ENCODE measurements around the gene TSSK6.
"Not testable (repeated sequence)": the region's sequence is repeated elsewhere in the genome, so short reads cannot be mapped to it uniquely, and the experiment has no call there.

TSSK6 gene

DNA sequence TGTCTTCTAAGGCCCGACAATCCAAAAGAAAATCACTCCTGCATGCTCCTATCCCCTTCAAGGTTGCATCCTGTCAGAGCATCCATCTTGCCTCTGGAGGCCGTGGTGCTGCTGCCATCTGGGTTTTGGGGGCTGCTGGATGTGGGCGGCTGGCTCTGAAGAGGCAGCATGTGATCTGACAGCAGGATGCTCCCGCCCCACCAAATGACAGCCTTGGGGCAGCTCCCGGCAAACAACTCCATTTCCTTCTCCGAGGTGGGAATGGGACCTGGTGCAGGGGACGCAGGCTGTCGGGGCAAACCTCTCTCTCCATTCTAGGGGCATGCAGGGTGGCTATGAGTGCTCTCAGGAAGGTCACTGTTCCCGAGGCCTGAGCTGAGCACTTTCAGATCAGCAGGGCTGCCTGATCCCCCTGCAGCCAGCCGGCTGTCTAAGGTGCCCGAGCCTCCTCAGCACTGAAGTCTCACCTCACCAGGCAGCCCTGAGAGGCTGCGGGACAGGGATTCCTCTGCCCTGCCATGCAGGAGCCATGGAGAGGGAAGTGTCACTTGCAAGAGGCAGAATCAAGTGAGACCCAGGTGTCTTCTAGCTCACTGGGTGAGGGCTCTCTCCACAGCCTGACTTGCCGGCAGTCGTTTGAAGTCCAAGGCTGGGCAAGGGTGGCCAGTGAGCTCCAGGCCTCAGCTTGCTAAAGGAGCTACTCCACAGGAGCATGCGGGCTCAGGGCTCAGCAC lies 28.8 kb downstream of the TSSK6 start:
- no peaks in the 10 kb centered on the region for H3K9me3 ChIP-seq (ENCODE audit: control insufficient read depth, insufficient read depth, low read length)
- H3K4me3 ChIP-seq (ENCODE audit: low read depth, low read length), result no peak overlapping the region
- no peaks in the 10 kb centered on the region for H3K27me3 ChIP-seq (ENCODE audit: control insufficient read depth, insufficient read depth, low read length)
- no peak overlapping the region for H3K9ac ChIP-seq (ENCODE audit: low read depth, low read length)
- peaks cover 9% of the 10 kb centered on the region for H3K4me1 ChIP-seq (ENCODE audit: control insufficient read depth, insufficient read depth, low read length)
- peaks cover 6% of the 10 kb centered on the region for H3K36me3 ChIP-seq (ENCODE audit: control insufficient read depth, insufficient read depth, low read length)

DNA sequence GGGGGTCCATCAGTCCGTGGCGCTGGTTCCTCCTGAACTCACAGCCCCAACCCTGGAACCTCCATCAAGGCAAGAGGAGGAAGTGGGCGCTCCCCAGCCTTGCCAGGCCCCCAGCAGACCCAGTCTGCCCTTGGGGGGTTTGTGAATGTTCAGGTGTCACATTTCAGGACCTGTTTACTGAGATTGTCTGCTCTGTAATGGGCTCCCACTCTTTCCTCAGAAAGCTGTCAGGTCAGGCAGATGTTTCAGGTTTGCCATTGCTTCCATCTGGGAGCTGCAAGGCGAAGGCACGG lies 29.4 kb downstream of the TSSK6 start:
- H3K4me3 ChIP-seq (ENCODE audit: low read depth, low read length), result no peak overlapping the region
- H3K36me3 ChIP-seq (ENCODE audit: control insufficient read depth, insufficient read depth, low read length), result peaks cover 6% of the 10 kb centered on the region
- peaks cover 9% of the 10 kb centered on the region for H3K4me1 ChIP-seq (ENCODE audit: control insufficient read depth, insufficient read depth, low read length)
- H3K9me3 ChIP-seq (ENCODE audit: control insufficient read depth, insufficient read depth, low read length), result no peaks in the 10 kb centered on the region
- peak overlapping the region; percentile 72 for H3K9ac ChIP-seq (ENCODE audit: low read depth, low read length)
- H3K27me3 ChIP-seq (ENCODE audit: control insufficient read depth, insufficient read depth, low read length), result no peaks in the 10 kb centered on the region

DNA sequence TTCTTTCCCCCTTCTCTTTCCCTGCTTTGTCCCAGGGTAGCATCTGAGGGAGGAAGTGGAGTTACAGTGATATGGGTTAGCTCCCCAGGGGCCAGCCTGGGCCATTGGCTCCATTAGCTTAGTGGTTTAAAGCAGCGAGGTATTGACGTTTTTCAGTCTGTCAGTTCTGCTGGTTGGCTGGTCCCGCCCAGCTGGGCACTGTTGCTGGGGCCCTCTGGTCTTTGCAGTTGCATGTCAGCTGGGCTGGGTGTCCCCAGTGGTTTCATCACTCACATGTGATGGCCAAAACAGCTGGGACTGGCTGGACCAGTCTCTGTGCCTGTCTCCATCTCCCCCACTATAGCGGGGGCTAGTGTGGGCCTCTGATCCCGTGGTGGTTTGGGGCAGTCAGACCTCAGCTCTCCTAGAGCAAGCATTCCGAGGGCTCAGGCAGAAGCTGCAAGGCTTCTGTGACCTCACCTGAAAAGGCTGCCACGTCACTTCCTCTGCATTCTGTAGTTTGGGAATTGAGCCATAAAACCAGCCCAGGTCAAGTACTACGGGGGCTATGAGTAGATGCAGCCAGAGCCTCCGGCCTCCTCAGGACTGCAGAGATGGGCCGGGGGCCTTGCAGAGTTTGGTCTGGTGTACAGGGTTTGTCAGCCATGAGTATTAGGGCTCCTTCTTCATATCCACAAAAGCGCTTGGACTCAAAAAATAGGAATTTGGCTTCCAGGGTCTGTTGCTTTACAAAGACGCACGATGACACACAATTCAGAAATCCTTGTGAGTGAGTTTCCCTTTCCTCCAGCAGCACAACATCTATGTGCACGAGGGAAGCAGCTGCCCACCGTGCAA lies 30.0 kb downstream of the TSSK6 start:
- Histone ChIP-seq H3K9me3 (ENCODE audit: control insufficient read depth, insufficient read depth, low read length) (no peaks in the 10 kb centered on the region), H3K27me3 (ENCODE audit: control insufficient read depth, insufficient read depth, low read length) (no peaks in the 10 kb centered on the region), H3K4me3 (ENCODE audit: low read depth, low read length) (no peak overlapping the region), H3K36me3 (ENCODE audit: control insufficient read depth, insufficient read depth, low read length) (peaks cover 8% of the 10 kb centered on the region), H3K9ac (ENCODE audit: low read depth, low read length) (peak overlapping the region; percentile 72), H3K4me1 (ENCODE audit: control insufficient read depth, insufficient read depth, low read length) (peaks cover 9% of the 10 kb centered on the region)

DNA sequence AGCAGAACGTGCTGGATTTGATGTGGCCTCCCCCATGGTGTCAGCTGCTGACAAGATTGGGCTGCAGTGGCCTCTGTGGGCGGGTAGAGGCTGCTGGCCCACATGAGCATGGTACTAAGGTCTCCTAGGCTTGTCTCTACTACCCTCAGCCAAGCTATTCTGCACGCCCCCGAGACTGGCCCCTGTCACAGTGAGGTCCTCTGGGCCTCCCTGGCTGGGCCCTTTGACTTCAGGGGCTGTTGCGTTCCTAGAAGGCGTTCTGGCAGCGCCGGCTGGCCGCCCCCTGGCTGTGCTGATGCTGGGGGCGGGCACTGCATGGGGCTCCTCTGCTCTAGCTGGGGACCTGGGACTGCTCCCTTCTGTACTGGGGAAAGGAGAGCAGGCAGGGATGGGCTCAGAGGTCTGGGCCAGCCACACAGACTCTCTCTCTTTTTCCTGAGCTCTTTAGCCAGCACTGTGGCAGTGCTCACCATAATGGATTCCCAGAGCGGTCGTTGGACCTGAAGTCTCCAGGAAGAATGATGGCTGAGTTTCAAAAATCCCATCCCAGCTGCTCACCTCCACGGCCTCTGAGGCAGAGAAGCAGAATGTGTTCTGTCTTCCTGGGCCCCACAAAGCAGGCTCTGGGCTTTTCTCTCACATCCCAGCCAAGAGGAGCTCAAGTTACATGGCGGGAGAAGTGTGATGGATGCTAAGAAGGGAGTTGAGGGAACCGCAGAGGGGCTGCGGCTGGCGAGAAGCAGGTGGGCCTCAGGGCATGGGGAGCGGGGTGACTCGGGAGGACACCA lies 32.3 kb downstream of the TSSK6 start:
- Histone ChIP-seq H3K9ac (ENCODE audit: low read depth, low read length) (no peak overlapping the region), H3K4me3 (ENCODE audit: low read depth, low read length) (no peak overlapping the region), H3K9me3 (ENCODE audit: control insufficient read depth, insufficient read depth, low read length) (no peaks in the 10 kb centered on the region), H3K4me1 (ENCODE audit: control insufficient read depth, insufficient read depth, low read length) (no peaks in the 10 kb centered on the region), H3K36me3 (ENCODE audit: control insufficient read depth, insufficient read depth, low read length) (peaks cover 12% of the 10 kb centered on the region), H3K27me3 (ENCODE audit: control insufficient read depth, insufficient read depth, low read length) (no peaks in the 10 kb centered on the region)

DNA sequence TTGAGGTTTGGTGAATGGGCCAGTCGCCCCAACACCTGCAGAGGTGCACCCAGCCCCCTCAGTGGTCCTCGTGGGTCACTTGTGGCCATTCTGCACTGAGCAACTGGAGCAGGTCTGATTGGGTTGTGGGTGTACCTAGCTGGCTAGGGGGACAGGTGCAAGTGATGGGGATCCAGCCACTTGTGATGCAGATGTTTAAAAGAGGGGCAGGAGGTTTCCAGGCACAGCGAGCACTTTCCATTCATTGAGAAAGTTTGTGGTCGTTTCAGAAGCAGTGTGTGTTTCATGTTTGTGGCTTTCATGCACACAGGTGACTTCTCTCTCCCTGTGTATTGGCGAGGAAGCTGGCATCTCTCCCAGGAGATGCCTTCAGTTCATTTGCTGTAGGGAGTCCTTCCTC lies 34.7 kb downstream of the TSSK6 start:
- Histone ChIP-seq H3K9me3 (ENCODE audit: control insufficient read depth, insufficient read depth, low read length) (no peaks in the 10 kb centered on the region), H3K27me3 (ENCODE audit: control insufficient read depth, insufficient read depth, low read length) (no peaks in the 10 kb centered on the region), H3K36me3 (ENCODE audit: control insufficient read depth, insufficient read depth, low read length) (peaks cover 9% of the 10 kb centered on the region), H3K4me1 (ENCODE audit: control insufficient read depth, insufficient read depth, low read length) (peaks cover 9% of the 10 kb centered on the region), H3K4me3 (ENCODE audit: low read depth, low read length) (no peak overlapping the region), H3K9ac (ENCODE audit: low read depth, low read length) (no peak overlapping the region)

DNA sequence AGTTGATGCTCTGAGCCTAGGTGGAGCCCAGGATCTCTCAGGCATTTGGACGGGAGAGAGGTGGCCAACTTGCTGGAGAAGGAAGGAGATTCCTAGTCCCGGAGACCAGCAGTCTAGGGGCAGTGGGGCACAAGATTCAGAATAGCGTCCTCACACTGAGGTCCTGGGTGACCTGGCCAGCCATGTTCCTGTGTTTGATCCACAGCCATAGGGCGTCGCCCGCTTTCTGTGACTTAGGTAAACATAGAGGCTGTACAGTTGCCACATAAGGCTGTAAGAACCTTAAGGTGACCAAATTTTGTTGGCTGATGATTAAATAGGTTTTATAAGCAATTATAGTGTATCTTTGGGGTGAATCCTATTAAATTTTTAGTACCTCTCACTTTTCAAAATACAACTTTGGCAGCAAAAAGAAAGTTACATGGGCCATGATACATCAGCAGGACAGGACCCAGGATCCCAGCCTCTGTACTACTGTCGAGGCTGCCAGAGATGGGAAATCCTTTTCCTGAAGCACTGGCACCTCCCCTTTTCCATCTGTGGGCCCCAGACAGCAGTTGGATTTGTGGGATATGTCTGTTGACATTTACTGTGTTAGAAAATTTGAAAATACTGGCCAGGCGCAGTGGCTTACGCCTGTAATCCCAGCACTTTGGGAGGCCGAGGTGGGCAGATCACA lies 37.5 kb downstream of the TSSK6 start:
- H3K27me3 ChIP-seq (ENCODE audit: control insufficient read depth, insufficient read depth, low read length), result no peaks in the 10 kb centered on the region
- H3K9ac ChIP-seq (ENCODE audit: low read depth, low read length), result no peak overlapping the region
- H3K4me3 ChIP-seq (ENCODE audit: low read depth, low read length), result no peak overlapping the region
- H3K9me3 ChIP-seq (ENCODE audit: control insufficient read depth, insufficient read depth, low read length), result no peaks in the 10 kb centered on the region
- peaks cover 15% of the 10 kb centered on the region for H3K36me3 ChIP-seq (ENCODE audit: control insufficient read depth, insufficient read depth, low read length)
- H3K4me1 ChIP-seq (ENCODE audit: control insufficient read depth, insufficient read depth, low read length), result peaks cover 21% of the 10 kb centered on the region

DNA sequence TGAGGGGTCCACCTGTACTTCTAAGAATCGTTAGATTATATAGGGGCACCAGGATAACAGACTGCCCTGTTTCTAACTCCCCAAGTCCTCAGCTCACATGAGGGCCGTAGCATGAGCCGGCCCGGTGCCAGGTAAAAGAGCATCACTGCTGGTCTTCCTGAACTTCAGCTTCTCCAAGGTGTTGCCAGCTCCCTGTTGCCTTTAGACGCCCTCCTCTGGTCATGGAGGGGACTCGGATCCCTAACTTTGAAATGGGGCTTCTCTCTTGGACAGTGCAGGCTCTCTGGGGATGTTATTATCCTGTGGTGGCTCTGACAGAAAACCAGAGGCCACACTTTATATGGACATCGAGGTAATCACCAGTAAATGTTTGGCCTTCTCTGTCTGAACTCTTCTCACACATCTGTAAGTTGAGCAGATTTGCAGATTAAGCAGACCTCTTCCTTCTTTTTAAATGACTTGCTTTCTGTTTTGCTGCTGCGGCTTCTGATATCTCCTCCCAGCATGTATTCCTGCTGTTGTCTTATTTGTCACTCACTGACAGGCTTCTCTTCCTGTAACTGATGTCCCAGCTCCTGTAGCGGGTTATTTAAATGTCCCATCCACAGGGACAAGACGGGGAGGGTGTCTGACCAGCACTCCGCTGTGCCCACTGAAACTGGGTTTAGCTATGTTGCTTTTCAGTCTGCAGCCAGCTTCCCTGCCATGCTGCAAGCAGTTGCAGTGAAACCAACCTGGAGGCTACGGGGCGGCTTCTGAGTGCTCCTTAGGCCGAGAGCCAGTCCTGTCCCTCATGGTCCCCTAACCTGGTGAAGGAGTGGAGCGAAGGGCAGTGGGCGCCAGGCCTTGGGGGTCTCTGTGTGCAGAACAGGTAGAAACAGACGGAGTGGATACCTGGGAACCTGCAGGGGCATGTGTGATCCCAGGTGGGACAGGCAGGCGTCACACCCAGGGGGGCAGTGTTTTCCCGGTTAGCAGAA lies 39.2 kb downstream of the TSSK6 start:
- no peaks in the 10 kb centered on the region for H3K27me3 ChIP-seq (ENCODE audit: control insufficient read depth, insufficient read depth, low read length)
- peaks cover 21% of the 10 kb centered on the region for H3K4me1 ChIP-seq (ENCODE audit: control insufficient read depth, insufficient read depth, low read length)
- H3K4me3 ChIP-seq (ENCODE audit: low read depth, low read length), result peak overlapping the region; percentile 47
- peaks cover 15% of the 10 kb centered on the region for H3K36me3 ChIP-seq (ENCODE audit: control insufficient read depth, insufficient read depth, low read length)
- no peaks in the 10 kb centered on the region for H3K9me3 ChIP-seq (ENCODE audit: control insufficient read depth, insufficient read depth, low read length)
- no peak overlapping the region for H3K9ac ChIP-seq (ENCODE audit: low read depth, low read length)

GRCh38 chr19:19475015-19475765 lies 40.2 kb downstream of the TSSK6 start:
- H3K36me3 ChIP-seq (ENCODE audit: control insufficient read depth, insufficient read depth, low read length), result peaks cover 11% of the 10 kb centered on the region
- H3K9ac ChIP-seq (ENCODE audit: low read depth, low read length), result no peak overlapping the region
- peaks cover 21% of the 10 kb centered on the region for H3K4me1 ChIP-seq (ENCODE audit: control insufficient read depth, insufficient read depth, low read length)
- H3K27me3 ChIP-seq (ENCODE audit: control insufficient read depth, insufficient read depth, low read length), result no peaks in the 10 kb centered on the region
- peak overlapping the region; percentile 47 for H3K4me3 ChIP-seq (ENCODE audit: low read depth, low read length)
- no peaks in the 10 kb centered on the region for H3K9me3 ChIP-seq (ENCODE audit: control insufficient read depth, insufficient read depth, low read length)

DNA sequence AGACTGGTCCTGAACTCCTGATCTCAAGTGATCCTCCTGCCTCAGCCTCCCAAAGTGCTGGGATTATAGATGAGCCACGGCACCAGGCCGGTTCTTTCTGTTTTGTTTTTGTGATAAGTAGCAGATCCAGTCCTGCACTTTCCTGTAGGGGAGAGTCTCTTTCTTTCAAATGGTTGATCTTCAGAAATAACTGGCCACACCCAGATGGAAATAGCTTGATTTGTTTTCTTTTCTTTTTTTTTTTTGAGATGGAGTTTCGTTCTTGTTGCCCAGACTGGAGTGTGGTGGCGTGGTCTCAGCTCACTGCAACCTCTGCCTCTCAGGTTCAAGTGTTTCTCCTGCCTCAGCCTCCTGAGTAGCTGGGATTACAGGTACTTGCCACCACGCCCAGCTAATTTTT lies 43.2 kb downstream of the TSSK6 start:
- H3K4me3 ChIP-seq (ENCODE audit: low read depth, low read length); H3K27me3 ChIP-seq (ENCODE audit: control insufficient read depth, insufficient read depth, low read length); H3K9ac ChIP-seq (ENCODE audit: low read depth, low read length); H3K9me3 ChIP-seq (ENCODE audit: control insufficient read depth, insufficient read depth, low read length): not testable (repeated sequence)
- peaks cover 18% of the 10 kb centered on the region for H3K36me3 ChIP-seq (ENCODE audit: control insufficient read depth, insufficient read depth, low read length)
- H3K4me1 ChIP-seq (ENCODE audit: control insufficient read depth, insufficient read depth, low read length), result peaks cover 21% of the 10 kb centered on the region

- H3K4me3 ChIP-seq (ENCODE audit: low read depth, low read length), result no peak overlapping the region
- peaks cover 21% of the 10 kb centered on the region for H3K4me1 ChIP-seq (ENCODE audit: control insufficient read depth, insufficient read depth, low read length)
- peaks cover 18% of the 10 kb centered on the region for H3K36me3 ChIP-seq (ENCODE audit: control insufficient read depth, insufficient read depth, low read length)
- no peak overlapping the region for H3K9ac ChIP-seq (ENCODE audit: low read depth, low read length)
- H3K27me3 ChIP-seq (ENCODE audit: control insufficient read depth, insufficient read depth, low read length), result no peaks in the 10 kb centered on the region
- H3K9me3 ChIP-seq (ENCODE audit: control insufficient read depth, insufficient read depth, low read length), result peaks cover 5% of the 10 kb centered on the region
Observed at GRCh38 chr19:19471682-19472081, 43.7 kb downstream of the TSSK6 start.
